Head of caudate nucleus (tissue), 42 donors: ENCODE measurements around the gene CACNA1D.

Experiments
- DNase-seq, 42 donors: peaks; one replicate each; pipeline versions ENCODE4 v3.0.0 to v3.0.0-alpha.2; 2020 to 2021; ENCODE audit warnings: mixed read lengths in 7 of 42
- intact Hi-C: fragments of 100-400 bp; cut with DNase I; formaldehyde crosslinking; loops from one replicate; pipeline ENCODE4 v1.15.0; 2022

The CACNA1D gene

DNA sequence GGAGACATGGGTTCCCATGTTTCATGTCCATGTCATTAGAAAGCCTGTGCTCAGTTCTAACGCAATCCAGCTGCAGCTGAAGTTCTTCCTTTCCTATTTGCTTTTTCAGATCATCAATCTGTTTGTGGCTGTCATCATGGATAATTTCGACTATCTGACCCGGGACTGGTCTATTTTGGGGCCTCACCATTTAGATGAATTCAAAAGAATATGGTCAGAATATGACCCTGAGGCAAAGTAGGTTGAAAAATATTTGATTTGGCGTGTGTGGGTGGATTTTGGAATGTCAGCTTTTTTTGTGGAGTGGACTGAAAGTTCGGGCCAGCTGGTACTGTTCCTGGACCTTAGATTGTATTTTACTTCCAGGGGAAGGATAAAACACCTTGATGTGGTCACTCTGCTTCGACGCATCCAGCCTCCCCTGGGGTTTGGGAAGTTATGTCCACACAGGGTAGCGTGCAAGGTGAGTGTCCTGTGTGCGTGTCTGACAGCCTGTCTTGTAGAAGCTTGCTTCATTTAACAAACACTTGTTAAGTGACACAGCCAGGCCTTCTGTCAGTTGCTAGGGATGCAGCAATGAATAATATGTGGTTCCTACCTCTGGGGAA, 282.2 kb downstream of the CACNA1D start:
- intact Hi-C loops, result no loop called here

DNA sequence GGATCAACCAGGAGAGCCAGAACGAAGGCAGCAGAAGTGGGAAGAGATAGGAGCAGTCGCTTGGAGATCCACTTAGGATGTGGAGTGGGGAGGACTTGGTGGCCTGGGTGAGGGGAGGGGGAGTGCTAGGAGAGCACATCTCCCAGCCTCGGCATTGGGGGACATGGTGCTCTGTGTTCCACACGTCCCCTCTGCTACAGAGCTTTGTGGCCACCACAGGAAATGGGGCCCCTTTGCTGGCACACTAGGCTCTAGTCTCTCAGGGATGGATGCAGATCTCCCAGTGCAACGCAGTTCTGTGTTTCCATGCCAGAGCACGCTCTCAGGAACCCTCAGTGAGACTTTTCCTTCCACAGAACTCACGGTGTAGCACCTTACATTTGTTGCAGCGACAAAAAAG, 283.1 kb downstream of the CACNA1D start:
- intact Hi-C loops, result no loop called here
- DNase-seq, result no peak

More for the DNA sequence above, 282.2 kb downstream of the CACNA1D start:
- DNase-seq, result no peak

DNA sequence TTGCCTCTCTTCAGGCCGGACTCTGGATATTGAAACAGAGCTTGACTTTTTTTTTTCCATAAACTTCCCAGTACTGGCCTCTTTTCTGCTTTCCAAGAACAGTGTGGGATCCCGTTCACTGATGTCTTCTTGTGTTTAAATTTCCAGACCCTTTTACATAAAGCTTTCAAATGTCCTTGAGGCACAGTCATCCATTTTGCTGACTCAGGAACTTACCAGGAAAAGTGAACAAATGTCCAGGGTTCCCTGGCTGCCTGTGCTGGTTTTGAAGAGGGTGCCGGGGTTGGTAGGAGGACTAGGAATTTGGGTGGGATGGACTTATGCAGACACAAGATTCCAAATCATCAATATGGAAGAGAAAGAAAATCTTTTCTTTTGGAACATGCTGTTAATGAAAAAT, 283.7 kb downstream of the CACNA1D start:
- intact Hi-C loops, result no loop called here

DNA sequence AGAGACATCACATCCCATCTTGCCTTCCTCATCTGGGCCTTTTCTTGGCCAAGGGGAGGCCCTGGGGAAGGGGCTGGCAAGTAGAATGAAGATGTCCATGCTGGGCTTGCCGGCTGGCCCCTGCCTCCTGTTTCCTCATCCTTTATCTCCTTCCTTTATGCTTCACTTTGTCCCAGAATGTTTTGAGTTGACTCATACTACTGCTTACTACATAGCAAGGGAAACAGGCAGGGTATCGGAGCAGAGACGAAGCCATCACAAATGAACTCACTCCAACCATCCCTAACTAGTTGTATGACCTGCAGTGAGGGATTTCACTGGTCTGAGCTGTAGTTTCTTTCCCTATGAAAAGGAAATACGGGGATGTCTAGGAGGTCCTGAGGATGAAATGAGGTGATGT, 285.8 kb downstream of the CACNA1D start:
- DNase-seq, result no peak
- intact Hi-C loops, result no loop called here

More for the DNA sequence above, 283.7 kb downstream of the CACNA1D start:
- no peak for DNase-seq

DNA sequence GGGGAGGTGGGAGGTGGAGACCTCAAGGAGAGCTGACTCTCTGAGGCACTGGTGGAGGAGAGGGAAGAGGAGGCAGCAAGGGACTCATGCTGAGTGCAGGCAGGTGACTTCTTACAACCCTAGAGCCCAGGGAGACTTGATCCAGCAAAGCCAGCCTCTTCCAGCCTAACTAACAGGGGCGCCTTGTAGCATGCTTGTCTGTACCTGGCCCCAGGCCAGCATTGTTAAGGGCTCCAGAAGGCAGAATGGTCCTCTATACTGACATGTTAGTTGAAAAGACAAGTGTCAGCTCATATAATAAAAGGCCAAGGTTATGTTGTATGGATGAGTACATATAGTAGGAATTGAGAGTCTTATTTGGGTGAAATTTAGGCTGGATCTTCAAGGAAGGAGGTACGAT, 286.4 kb downstream of the CACNA1D start:
- intact Hi-C loops, result no loop called here
- DNase-seq, result peak in 17 of 42 donors; percentile 23 to 71 (median 47)

DNA sequence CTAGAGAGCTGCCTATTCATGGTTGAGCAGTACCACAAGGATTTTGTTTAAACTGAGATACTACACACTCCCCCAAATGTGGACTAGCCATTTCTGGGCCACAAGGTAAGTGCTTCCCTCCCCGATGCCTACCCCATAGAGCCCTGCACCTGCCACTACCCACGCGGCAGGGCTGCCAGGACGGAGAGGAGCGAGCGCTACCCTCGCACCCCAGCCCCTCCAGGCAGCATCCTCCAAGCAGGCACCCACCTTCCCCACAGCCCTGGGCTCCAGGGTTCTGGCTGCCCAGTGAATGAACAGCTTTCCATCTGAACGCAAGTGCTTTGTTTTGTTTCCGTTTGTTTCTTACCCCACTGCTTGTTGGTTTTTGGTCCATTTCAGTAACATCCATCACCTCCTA, 292.6 kb downstream of the CACNA1D start:
- no peak for DNase-seq
- intact Hi-C loops, result no loop called here

DNA sequence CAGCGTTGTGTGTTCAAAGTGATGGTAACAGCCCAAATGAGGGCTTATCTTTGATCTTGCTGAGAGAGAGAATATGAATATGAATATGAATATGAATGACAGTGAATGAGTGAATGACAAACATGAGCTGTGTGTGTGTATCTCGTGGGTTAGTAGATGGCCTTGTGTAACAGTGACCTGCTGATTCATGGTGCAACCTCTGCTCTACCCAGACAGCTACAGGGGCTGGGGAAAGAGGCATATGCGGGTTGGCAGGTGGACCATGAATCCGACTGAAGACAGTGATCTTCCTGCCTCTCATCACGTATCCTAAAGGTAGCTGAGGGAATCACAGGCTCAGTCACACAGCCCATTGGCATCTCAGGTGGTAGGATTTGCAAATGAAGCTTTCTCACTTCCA, 293.6 kb downstream of the CACNA1D start:
- intact Hi-C loops, result no loop called here
- no peak for DNase-seq

DNA sequence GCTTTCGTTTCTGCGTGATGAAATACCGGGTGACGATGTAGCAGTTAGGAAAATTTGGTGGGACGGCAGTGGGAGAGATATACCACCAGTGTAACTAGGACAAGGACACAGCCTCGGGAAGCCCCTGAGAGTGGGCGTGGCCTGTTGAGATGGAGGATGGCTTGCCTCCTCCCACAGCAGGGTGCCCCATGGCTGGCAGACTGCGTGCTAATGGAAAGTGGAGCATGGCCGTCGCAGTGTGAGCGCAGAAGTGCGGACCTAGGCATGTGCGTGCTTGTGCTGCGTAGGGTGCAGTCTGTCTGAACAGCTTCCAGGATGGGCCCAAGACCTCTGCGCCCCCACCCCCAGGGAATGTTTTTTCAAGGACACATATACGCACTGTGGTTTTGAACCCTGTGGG, 295.0 kb downstream of the CACNA1D start:
- DNase-seq, result peak in 1 of 42 donors; percentile 20
- intact Hi-C loops, result no loop called here

DNA sequence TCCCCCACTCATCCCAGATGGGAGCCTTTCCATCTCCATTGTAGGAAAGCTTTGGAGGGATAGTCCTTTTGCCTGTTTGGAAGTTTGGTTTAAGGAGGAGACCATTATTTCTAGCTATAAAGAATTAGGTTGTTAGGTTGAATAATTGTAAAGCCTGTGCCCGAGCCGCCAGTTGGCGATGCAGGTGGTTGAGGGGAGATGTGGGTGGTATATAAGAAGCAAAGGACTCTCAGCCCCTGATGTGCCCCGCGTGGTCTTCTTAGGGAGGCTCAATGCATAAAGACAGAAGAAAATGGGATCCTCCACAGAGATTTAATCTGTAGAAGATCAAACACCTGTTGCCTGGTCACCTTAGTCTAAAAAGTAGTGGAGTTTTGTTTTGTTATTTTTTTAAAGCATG, 296.1 kb downstream of the CACNA1D start:
- no peak for DNase-seq
- intact Hi-C loops, result no loop called here

DNA sequence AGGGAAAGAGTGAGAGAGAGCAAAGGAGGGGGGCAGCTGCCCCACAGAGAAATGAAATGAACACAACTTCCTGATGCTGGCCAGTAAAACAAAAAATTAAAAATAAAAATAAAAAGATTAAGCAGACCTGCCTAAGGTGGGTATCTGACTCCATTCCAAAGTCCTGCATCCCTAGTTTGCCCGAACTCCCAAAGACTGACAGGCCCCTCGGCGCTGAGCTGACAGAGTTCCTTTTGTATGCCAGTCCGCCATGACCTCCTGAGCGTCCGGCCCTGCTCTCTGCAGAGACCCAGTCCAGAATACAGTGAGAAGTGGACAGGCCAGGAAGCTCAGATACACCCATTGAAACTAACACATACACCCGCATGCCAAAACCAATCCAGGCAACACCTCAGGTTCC, 296.9 kb downstream of the CACNA1D start:
- DNase-seq, result no peak

DNA sequence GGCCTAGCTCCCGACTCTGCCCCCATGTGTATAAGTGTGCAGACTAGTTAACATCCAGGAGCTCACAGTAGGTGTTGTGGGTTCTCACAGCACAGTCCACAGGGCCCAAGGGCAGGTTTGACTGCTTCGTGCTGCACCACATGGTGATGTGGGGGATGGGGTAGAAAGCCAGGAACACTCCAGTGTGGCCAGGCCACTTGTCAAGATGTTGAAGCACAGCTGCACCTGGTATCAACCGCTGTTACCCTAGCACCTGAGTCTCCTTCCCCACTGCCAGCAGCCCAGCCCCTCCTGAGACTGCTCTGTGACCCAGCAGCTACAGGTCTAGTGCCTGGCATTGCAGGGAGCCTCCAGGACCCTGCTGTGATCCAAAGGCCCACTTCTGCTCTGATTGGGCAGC, 298.5 kb downstream of the CACNA1D start:
- no peak for DNase-seq
- intact Hi-C loops, result no loop called here

More for the DNA sequence above, 296.9 kb downstream of the CACNA1D start:
- intact Hi-C loops, result no loop called here

DNA sequence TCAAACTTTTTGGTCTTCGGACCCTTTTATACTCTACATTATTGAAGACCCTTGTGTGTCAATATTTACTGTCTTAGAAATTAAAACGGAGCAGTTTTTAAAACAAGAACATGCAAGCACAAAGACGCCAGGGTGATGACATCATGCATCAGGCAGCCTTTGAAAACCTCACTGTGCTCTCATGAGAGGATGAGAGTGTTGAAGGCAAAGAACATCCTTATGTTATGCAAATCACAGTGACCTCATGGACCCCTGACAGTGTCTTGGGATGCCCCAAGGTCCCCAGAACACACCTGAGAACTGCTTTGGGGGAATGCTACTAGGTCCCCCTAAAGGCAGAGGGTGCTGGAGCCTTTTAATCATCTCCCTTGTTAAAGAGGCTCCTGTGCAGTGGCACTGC, 300.2 kb downstream of the CACNA1D start:
- intact Hi-C loops, result no loop called here

DNA sequence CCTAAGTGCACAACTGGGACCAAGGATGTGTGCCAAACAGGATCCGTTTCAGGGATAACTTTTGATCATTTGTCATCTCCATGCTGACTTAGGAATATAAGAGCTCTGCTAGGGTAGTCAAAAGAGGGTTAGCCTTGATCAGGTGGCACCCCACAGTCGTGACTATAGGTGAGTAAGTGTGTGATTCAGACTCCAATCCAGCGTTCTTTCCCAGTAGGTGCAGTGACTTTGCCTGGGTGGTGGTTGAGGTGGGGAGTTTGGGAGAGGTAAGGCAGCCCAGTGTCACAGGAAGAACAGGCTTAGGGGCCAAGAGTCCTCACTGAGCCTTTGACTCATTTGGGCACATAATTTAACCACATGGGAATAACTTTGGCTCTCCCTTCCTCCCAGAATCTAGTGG, 300.8 kb downstream of the CACNA1D start:
- DNase-seq, result peak in 26 of 42 donors; percentile 22 to 82 (median 55)
- intact Hi-C loops, result no loop called here

More for the DNA sequence above, 300.2 kb downstream of the CACNA1D start:
- no peak for DNase-seq

DNA sequence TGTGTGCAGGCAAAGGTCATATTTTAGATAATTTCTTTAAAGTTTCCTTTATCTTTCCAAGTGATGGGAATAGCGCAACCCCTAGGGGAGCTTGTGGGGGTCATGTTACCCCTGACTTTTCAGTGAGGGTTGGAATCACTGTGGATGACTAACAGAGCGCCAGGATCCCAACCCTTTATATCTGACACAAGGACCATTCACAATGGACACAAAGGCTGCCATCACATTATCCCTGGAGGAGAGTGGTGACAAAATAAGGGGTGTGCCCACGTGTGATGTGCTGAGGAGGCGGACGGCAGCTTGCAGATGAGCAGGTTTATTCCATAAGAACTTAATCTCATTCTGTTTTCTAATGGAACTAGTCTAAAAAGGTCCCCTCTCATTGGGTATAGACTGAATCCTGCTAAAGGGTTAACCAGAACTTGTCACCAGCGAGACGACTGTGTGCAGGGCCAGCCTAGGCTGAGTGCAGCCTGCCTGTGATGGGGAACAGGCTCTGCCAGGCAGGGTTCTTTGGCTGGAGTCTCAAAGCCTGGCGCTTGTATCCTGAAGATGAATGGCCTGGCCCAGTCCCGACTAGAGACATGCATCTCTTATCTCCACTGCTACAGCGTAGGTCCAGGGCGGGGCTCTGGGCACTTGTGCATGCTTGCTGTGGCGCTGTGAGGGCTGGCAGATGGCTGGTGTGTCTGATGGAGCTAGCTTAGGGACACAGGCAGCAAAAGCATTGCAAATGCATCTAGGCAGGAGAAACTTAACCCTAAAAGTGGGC, 301.6 kb downstream of the CACNA1D start:
- DNase-seq, result peak in 39 of 42 donors; percentile 28 to 77 (median 54)

DNA sequence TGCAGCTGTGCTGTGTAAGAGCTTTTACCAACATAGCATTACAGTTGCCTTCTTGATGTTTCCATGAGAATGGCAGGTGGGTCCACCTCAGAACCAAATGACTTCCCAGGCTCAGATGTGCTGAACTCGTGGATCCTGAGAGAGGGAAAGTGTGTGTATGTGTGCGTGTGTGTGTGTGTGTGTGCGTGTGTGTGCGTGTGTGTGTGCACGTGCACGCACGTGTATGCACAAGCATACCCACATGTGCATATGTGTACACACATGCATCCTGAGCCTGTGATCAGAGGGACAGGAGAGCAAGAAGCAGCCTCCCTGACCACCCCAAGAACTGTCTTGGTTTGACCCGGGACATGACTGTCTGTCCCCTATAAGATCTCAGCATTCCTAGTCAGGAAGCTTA, 303.7 kb downstream of the CACNA1D start:
- intact Hi-C loops, result no loop called here

More for the DNA sequence above, 301.6 kb downstream of the CACNA1D start:
- intact Hi-C loops, result no loop called here

DNA sequence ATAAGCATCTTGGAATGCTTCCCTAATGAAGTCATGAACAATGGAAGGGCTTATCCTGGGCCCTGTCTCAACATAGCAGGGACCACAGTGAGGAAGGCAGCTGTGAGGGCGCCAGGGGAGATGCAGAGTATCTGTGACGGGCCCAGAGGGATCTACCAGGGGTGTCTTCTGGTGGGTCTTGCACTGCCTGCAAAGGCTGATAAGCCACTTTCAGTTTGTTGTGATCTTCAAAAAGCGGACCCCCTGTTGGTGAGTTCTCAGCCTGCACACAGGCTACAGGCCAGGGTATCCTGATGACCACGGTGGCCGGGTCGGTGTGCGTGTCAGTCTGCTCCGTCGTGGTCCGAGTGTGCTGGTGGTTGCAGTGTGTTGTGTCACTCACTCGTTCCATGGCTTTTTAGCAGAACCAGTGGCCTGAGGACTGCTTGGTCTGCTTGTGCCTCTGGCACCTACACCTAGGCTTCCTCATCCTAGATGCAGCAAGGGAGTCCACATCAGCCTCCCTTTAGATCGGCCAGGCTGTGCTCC, 305.0 kb downstream of the CACNA1D start:
- DNase-seq, result no peak
- intact Hi-C loops, result no loop called here

More for the DNA sequence above, 303.7 kb downstream of the CACNA1D start:
- no peak for DNase-seq

DNA sequence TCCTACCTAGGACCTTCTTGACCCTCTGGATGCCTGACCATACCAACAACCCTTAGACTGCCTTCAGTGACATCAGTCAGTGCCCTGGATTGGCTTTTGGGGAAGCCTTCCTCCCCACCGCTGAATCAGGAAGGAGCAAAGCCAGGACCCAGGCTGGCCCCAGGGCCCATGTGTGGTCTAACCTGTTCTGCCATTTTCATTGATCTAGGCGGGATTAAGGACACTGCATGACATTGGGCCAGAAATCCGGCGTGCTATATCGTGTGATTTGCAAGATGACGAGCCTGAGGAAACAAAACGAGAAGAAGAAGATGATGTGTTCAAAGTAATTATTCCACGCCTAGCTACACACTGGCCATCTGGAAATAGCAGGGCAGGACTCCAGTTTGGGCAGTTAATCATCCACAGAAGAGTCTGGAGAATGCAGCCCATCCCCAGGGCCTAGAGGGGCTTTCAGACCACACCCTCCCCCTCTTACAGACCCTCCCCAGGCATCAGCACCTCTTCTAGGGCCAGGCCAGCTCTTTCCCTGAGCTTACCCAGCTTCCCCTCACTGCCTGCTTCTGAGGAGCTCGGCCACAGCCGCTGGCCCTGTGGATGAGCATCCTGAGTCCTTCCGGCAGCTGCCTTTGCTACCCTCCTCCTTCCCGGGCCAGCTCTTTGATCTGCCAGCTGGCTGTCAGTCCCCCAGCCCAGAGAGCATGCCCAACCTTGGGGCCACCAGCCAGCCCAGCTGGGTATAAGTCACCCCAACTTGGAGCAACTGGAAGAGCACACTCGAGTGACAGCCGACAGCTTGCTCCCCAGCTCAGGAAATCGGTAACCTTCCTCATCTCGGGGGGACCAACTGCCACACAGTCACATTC, 305.9 kb downstream of the CACNA1D start:
- intact Hi-C loops, result no loop called here
- peak in 1 of 42 donors; percentile 17 for DNase-seq

DNA sequence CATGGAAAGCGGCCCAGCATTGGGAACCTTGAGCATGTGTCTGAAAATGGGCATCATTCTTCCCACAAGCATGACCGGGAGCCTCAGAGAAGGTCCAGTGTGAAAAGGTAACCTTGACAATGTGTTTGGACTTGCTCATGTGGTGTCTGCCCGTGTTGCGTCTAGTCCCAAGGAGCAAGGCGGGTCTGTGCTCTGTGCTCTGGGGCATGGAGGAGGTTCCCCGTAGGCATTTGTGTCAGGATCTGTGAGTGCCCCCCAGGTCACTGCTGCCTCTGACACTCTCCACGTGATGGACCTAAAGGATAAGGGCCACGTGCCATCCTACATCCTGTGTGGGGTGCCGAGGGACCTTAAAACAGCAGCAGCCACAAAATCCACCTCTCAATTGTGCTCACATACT, 306.9 kb downstream of the CACNA1D start:
- intact Hi-C loops, result no loop called here
- peak in 2 of 42 donors; percentile 1 to 25 for DNase-seq

DNA sequence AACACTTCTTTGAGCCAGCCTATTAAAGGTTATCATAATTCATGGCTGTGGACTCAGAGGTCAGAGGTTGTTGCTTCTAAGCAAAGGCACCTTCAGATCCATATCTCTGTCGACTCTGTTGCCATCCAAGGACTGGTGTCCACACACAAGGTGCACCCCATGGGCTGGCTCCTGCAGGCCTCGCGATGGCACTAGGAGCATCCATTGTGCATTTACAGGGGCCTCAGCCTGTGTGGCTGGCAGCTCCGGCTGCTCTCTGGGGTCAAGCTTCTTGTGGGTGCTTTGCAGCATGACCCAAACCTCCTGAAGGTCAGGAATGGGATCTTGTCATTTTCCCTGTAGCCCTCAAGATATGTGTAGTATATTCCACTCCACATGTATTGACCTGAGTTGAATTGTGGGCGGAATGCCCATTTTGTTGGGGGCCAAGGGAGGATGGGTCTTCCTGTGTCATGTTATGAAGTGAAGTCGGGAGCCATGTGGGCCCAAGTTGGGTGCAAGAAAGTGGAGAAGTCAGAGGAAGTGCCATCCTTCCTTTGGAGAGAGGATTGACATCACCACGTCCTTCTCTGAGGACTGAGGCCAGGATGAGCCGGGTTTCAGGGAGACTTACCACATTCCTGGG, 308.0 kb downstream of the CACNA1D start:
- peak in 3 of 42 donors; percentile 3 to 34 (median 18) for DNase-seq
- intact Hi-C loops, result no loop called here
